ENCODE measurements around the gene CDH4.

Gene CDH4

DNA sequence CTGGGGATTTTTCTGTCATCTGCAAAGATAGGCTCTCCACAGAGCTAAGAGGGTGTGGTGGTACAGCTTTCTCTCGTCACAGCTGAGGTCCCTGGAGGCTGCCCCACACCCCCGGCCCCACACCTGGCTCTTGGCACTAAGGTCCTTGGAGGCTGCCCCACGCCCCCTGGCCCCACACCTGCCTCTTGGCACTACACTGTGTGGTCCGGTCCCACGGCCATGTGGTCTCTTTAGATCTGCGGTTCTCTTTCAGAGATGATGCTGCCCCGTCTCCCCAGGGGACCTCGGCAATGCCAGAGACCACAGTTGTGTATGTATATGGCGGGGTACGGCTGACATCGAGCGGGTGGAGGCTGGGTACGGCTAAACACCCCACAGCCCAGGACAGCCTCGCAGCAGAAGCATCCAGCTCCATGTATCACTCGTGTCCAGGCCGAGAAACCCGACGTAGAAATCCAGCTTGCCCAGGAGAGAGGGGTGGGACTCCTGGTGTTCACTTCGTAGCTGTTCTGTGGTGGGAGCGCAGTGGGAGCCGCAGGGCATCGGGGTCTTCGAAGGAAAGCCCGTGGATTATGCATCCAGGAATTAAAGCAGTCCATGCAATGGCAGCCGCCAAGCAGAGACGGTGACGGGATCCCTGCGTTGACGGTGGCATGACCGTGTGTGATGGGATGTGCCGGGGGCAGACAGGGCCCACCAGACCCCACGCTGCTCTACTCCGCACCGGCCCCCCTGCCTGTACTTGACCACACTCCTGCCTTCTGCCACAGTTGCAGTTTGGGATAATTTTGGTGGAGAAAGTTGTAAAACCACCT, 292.1 kb downstream of the CDH4 start:
- DNase-seq (ENCODE audit: low read depth in 2 of 2) = no peak
- no peak overlapping the region for H3K4me3 ChIP-seq (replicated peaks in 1 of 2; ENCODE audit: low read depth in 2 of 2, low read length in 2 of 2)
- TF ChIP-seq, protein P1, sequence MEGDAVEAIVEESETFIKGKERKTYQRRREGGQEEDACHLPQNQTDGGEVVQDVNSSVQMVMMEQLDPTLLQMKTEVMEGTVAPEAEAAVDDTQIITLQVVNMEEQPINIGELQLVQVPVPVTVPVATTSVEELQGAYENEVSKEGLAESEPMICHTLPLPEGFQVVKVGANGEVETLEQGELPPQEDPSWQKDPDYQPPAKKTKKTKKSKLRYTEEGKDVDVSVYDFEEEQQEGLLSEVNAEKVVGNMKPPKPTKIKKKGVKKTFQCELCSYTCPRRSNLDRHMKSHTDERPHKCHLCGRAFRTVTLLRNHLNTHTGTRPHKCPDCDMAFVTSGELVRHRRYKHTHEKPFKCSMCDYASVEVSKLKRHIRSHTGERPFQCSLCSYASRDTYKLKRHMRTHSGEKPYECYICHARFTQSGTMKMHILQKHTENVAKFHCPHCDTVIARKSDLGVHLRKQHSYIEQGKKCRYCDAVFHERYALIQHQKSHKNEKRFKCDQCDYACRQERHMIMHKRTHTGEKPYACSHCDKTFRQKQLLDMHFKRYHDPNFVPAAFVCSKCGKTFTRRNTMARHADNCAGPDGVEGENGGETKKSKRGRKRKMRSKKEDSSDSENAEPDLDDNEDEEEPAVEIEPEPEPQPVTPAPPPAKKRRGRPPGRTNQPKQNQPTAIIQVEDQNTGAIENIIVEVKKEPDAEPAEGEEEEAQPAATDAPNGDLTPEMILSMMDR (IDR thresholded peaks at IDR 0.05; ENCODE audit: low read depth, low read length) = no peak

DNA sequence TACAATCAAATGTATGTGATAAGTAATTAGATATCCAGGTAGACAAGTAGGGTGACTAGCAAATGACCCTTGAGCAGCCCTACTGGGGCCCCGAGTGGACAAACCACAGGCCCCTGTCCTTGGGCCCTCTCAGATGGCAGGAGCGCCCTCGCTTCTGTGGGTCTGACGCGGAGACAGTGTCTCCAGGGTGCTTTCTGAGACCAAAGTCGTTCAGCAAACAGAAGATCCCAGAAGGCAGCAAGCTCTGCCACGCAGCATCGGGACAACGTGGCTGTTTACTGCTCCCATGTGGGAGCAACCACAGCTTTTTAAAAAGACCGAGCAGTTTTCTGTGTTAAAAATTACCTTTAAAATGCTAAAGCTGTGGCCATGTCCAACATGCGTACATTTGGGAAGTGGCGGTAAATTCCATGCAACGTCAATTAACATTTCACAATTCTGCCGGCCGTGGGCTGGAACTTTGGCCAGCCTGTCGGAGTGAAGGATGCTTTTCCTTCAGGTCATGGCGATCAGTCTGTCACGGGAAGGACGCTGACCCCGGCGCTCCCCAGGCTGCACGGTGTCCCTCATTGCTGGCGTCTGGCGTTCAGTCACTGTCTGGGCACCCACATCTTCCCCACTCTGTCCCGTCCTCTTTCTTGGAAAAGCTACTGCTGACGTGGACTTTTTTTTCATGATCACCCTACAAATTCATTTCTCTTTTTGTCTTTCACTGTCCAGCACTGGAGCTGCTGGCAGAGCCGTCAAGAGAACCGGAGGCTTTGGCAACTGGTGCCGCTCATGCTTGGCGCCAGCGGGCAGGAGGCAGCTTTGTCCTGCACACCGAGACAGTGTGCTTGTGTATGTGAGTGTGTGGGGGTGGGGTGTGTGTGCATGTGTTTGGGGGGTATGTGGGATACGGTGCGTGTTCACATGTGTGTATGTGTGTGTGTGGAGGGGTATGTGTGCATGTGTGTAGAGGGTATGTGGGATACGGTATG, 293.1 kb downstream of the CDH4 start:
- DNase-seq (ENCODE audit: low read depth in 2 of 2) = no peak
- TF ChIP-seq, protein P1 (IDR thresholded peaks at IDR 0.05; ENCODE audit: low read depth, low read length) = no peak

DNA sequence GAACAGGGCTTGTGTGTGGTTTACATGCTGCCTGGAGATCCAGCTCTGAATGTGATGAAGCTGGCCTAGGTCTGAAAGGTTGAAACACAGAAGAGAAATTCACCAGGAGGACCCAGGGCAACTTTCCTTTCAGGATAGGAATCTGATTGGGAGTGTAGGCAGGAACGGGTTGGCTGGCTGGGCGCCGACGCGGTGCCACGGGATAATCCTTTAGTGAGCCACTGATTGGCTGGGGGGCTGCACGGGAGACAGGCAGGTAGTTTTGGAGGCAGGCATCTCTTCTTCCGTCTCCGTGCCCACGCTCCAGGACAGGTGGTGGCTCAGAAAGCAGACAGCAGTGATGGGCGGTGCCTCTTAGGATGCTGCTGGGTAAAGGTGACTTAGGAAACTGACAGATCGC, 294.6 kb downstream of the CDH4 start:
- H3K4me3 ChIP-seq (replicated peaks in 1 of 2; ENCODE audit: low read depth in 2 of 2, low read length in 2 of 2) = no peak overlapping the region
- TF ChIP-seq, protein P1 (IDR thresholded peaks at IDR 0.05; ENCODE audit: low read depth, low read length) = no peak
- DNase-seq (ENCODE audit: low read depth in 2 of 2) = no peak

More for the DNA sequence above, 293.1 kb downstream of the CDH4 start:
- H3K4me3 ChIP-seq (replicated peaks in 1 of 2; ENCODE audit: low read depth in 2 of 2, low read length in 2 of 2) = no peak overlapping the region

DNA sequence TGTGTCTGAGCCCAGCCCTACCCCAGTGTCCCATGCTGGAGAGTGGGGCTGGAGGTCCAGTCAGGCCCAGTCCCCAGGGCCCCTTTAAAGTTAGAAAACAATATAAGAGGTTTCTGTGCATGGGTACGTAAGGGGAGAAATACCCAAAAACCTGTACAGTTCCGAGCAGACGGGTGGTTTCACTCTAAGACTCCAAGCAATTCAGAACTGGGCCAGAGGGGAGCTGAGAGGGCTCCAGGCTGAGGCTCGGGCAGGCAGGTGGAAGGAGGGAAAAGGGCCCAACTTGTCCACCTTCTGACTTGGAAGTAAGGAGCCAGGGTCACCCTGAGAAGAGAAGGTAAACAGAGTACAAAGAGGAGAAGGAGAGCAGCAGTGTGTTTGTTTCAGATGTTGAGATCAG, 296.0 kb downstream of the CDH4 start:
- no peak for DNase-seq (ENCODE audit: low read depth in 2 of 2)
- H3K4me3 ChIP-seq (replicated peaks in 1 of 2; ENCODE audit: low read depth in 2 of 2, low read length in 2 of 2) = no peak overlapping the region
- TF ChIP-seq, protein P1 (IDR thresholded peaks at IDR 0.05; ENCODE audit: low read depth, low read length) = no peak

DNA sequence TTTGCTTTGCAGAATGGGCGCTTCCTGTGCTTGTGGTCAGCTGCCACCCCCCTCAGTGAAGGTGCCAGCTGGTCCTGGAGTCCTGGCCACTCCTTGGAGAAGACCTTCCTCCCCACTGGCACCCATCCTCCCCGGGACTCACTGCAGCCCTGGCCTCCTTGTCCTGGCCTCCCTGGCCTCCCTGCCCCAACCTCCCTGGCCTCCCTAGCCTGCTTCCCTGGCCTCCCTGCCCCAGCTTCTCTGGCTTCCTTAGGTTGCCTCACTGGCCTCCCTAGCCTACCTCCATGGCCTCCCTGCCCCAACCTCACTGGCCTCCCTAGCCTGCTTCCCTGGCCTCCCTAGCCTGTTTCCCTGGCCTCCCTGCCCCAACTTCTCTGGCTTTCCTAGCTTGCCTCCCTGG, 297.8 kb downstream of the CDH4 start:
- TF ChIP-seq, protein P1 (IDR thresholded peaks at IDR 0.05; ENCODE audit: low read depth, low read length) = no peak
- DNase-seq (ENCODE audit: low read depth in 2 of 2) = no peak
- no peak overlapping the region for H3K4me3 ChIP-seq (replicated peaks in 1 of 2; ENCODE audit: low read depth in 2 of 2, low read length in 2 of 2)

DNA sequence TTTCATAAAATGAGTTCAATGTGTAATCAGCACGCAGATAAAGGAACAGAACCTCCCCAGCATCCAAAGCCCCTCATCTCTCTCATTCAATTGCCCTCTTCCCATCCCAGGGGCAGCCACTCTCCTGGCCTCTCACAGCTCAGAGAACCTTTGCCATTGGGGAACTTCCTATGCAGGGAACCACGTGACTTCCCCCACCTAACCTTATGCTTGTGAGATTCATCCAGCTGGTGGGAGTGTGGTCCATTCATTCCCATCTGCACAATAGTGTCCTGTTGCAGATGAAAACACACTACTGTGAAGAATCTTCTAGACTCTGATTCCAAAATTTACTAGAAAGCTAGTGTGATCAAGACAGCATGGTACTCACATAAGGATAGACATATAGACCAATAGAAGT, 299.3 kb downstream of the CDH4 start:
- H3K4me3 ChIP-seq (replicated peaks in 1 of 2; ENCODE audit: low read depth in 2 of 2, low read length in 2 of 2) = no peak overlapping the region
- TF ChIP-seq, protein P1 (IDR thresholded peaks at IDR 0.05; ENCODE audit: low read depth, low read length) = no peak
- no peak for DNase-seq (ENCODE audit: low read depth in 2 of 2)
